ENCODE results near the gene DLX2.

DNA sequence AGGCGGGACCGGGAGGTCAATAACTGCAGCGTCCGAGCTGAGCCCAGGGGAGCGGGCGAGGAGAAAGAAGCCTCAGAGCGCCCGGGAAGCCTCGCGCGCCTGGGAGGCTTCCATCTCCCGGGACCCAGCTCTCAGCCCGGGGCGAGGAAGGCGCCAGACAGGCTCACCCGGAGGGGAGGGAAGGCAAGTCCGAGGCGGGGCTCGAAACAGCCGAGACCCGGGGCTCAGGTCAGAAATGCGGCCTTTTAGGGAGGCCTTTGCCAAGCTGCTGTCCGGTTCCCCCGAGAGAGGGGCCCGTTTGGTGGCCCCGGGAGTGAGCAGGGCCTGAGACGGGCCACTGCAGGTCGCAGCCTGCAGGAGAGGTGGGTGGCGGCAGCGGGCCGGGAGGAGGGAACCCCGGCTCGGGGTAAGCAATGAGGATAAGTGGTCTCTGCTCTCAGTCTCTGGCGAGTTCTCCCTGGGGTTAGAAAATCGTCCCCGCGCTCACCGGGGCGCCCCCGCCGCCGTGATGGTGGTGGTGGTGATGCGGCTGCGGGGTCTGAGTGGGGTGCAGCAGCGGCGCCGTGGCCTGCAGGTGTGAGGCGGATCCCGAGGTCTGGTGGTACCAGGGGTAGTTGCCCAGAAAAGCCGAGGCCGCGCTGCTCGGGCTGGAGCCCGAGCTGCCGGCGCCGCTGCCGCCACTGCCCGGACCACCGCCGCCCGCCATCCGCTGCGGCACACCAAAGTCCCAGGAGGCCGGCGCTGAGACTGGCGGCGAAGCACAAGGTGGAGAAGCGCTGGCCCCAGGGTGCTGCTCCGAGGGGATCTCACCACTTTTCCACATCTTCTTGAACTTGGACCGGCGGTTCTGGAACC is 2.4 kb downstream of the DLX2 start:
- TF ChIP-seq, protein P1, sequence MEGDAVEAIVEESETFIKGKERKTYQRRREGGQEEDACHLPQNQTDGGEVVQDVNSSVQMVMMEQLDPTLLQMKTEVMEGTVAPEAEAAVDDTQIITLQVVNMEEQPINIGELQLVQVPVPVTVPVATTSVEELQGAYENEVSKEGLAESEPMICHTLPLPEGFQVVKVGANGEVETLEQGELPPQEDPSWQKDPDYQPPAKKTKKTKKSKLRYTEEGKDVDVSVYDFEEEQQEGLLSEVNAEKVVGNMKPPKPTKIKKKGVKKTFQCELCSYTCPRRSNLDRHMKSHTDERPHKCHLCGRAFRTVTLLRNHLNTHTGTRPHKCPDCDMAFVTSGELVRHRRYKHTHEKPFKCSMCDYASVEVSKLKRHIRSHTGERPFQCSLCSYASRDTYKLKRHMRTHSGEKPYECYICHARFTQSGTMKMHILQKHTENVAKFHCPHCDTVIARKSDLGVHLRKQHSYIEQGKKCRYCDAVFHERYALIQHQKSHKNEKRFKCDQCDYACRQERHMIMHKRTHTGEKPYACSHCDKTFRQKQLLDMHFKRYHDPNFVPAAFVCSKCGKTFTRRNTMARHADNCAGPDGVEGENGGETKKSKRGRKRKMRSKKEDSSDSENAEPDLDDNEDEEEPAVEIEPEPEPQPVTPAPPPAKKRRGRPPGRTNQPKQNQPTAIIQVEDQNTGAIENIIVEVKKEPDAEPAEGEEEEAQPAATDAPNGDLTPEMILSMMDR (IDR thresholded peaks at IDR 0.05), result no peak
- no peak for TF ChIP-seq POLR2A (IDR thresholded peaks at IDR 0.05)
